SK-N-SH (cell line): ENCODE results near the gene DIPK1A. TPM values are rescaled to one million over a fixed set of nuclear protein-coding genes. Genes with fewer than 3 reads are reported as not detected.
A peak's percentile ranks its signal among the peaks of the same experiment; 100 is the strongest.

Source experiments
- CTCF ChIA-PET: fragments of 300-600, 350-600 bp; formaldehyde crosslinking; extraction: SDS; loops from one replicate; lab custom pipeline; 2021; lab: Yijun Ruan, JAX
- POLR2A ChIA-PET: fragments of 350-600 bp; sonication (Branson Sonifier 250); formaldehyde crosslinking; extraction: SDS; loops from one replicate; lab custom pipeline; 2020; ENCODE audit warnings: antibody characterized with exemption, inconsistent platforms; lab: Yijun Ruan, JAX
- DNase-seq: peaks from one replicate; pipeline ENCODE4 v3.0.0; 2012
- H2AFZ ChIP-seq: fragments of 200-600 bp; sonication (generic); 2 replicates; pipeline ENCODE4 v1.8.1; 2016; ENCODE audit warnings: antibody characterized with exemption, mild to moderate bottlenecking, low read depth
- H3F3A ChIP-seq: fragments of 200-600 bp; sonication (generic); replicated peaks from 2 replicates; pipeline ENCODE3; 2016; ENCODE audit warnings: antibody characterized with exemption, mild to moderate bottlenecking; ENCODE audit not compliant: insufficient read depth
- H3K27ac ChIP-seq, 2 experiments: fragments of 200-500 bp in 1 of 2; fragments of 200-600 bp in 1 of 2; sonication (Bioruptor generic) in 1 of 2; sonication (generic), shearing (Covaris generic) in 1 of 2; 2 replicates each; pipeline versions ENCODE4 v1.5.1 to v1.6.1; 2014 to 2016; ENCODE audit warnings: low read depth in 2 of 2, inconsistent platforms in 1 of 2, low read length in 1 of 2, mild to moderate bottlenecking in 1 of 2, mixed read lengths in 1 of 2
- H3K27me3 ChIP-seq: fragments of 200-600 bp; sonication (generic), shearing (Covaris generic); 2 replicates; pipeline ENCODE4 v1.6.1; 2016; ENCODE audit warnings: mixed run types; ENCODE audit not compliant: insufficient read depth
- H3K36me3 ChIP-seq, 2 experiments: fragments of 200-500 bp in 1 of 2; fragments of 200-600 bp in 1 of 2; sonication (Bioruptor generic) in 1 of 2; sonication (generic) in 1 of 2; replicated peaks in 1 of 2; 2 replicates each; pipeline versions ENCODE3 to v1.5.1; 2014 to 2016; ENCODE audit warnings: low read length in 1 of 2, mild to moderate bottlenecking in 1 of 2; ENCODE audit not compliant: insufficient read depth in 2 of 2, control insufficient read depth in 1 of 2
- H3K4me1 ChIP-seq, 2 experiments: fragments of 200-500 bp in 1 of 2; fragments of 200-600 bp in 1 of 2; sonication (Bioruptor generic) in 1 of 2; sonication (generic), shearing (Covaris generic) in 1 of 2; 2 replicates each; pipeline versions ENCODE4 v1.5.1 to v1.6.1; 2014 to 2016; ENCODE audit warnings: low read depth in 1 of 2, low read length in 1 of 2, mixed run types in 1 of 2; ENCODE audit not compliant: insufficient read depth in 2 of 2, control insufficient read depth in 1 of 2
- H3K4me2 ChIP-seq: fragments of 200-600 bp; sonication (generic), shearing (Covaris generic); 2 replicates; pipeline ENCODE4 v1.6.1; 2017; ENCODE audit warnings: mixed run types
- H3K4me3 ChIP-seq, 2 experiments: fragments of 200-500 bp in 1 of 2; fragments of 200-600 bp in 1 of 2; sonication (Bioruptor generic) in 1 of 2; sonication (generic), shearing (Covaris generic) in 1 of 2; 2 replicates each; pipeline versions ENCODE4 v1.5.1 to v1.8.1; 2014 to 2016; ENCODE audit warnings: low read depth in 2 of 2, inconsistent platforms in 1 of 2, low read length in 1 of 2, mild to moderate bottlenecking in 1 of 2, mixed read lengths in 1 of 2, moderate library complexity in 1 of 2
- H3K79me2 ChIP-seq: fragments of 200-600 bp; sonication (generic); 2 replicates; pipeline ENCODE4 v1.8.1; 2017; ENCODE audit warnings: mild to moderate bottlenecking; ENCODE audit not compliant: insufficient read depth
- H3K9ac ChIP-seq: fragments of 200-600 bp; sonication (generic); 2 replicates; pipeline ENCODE4 v1.6.1; 2017; ENCODE audit warnings: mixed run types
- H3K9me2 ChIP-seq: fragments of 200-600 bp; sonication (generic); 2 replicates; pipeline ENCODE4 v1.6.1; 2017; ENCODE audit warnings: mixed run types
- H3K9me3 ChIP-seq: fragments of 200-600 bp; sonication (generic); 2 replicates; pipeline ENCODE4 v1.6.1; 2017; ENCODE audit warnings: mixed run types, mild to moderate bottlenecking, moderate library complexity
- H4K20me1 ChIP-seq: fragments of 200-600 bp; sonication (generic); 2 replicates; pipeline ENCODE4 v1.6.1; 2017; ENCODE audit warnings: mild to moderate bottlenecking, mixed run types; ENCODE audit not compliant: insufficient read depth
- ELF1 ChIP-seq: IDR thresholded peaks from 2 replicates; pipeline ENCODE4 v1.4.0; 2012
- EP300 ChIP-seq, 2 experiments: IDR thresholded peaks; 2 replicates each; pipeline versions ENCODE4 v1.4.0 to v1.6.1; 2012; ENCODE audit warnings: borderline replicate concordance in 1 of 2, low read depth in 1 of 2, low read length in 1 of 2
- FOXM1 ChIP-seq: IDR thresholded peaks from 2 replicates; pipeline ENCODE4 v1.4.0; 2012; ENCODE audit warnings: low read depth, mild to moderate bottlenecking
- GABPA ChIP-seq: IDR thresholded peaks from 2 replicates; pipeline ENCODE4 v1.4.0; 2012; ENCODE audit warnings: low read depth, mild to moderate bottlenecking
- JUND ChIP-seq: IDR thresholded peaks from 2 replicates; pipeline ENCODE4 v1.4.0; 2012
- NFIC ChIP-seq: IDR thresholded peaks from 2 replicates; pipeline ENCODE4 v1.4.0; 2012; ENCODE audit warnings: borderline replicate concordance
- NRF1 ChIP-seq: IDR thresholded peaks from 2 replicates; pipeline ENCODE4 v1.6.1; 2012; ENCODE audit warnings: low read depth, mild to moderate bottlenecking, low read length
- POLR2AphosphoS5 ChIP-seq: IDR thresholded peaks from 2 replicates; pipeline ENCODE4 v1.6.1; 2012; ENCODE audit warnings: low read depth, low read length
- RAD21 ChIP-seq: IDR thresholded peaks from 2 replicates; pipeline ENCODE4 v1.6.1; 2012; ENCODE audit warnings: mild to moderate bottlenecking, low read length
- RXRA ChIP-seq: IDR thresholded peaks from 2 replicates; pipeline ENCODE4 v1.4.0; 2012; ENCODE audit warnings: low read depth, mild to moderate bottlenecking, borderline replicate concordance
- SIN3A ChIP-seq: IDR thresholded peaks from 2 replicates; pipeline ENCODE4 v1.6.1; 2012; ENCODE audit warnings: low read depth, mild to moderate bottlenecking, low read length, moderate library complexity, borderline replicate concordance
- SMC3 ChIP-seq: IDR thresholded peaks from 2 replicates; pipeline ENCODE4 v1.6.1; 2012; ENCODE audit warnings: low read depth, low read length, improper control_type of control experiment
- TAF1 ChIP-seq: IDR thresholded peaks from 2 replicates; pipeline ENCODE4 v1.6.1; 2012; ENCODE audit warnings: low read depth, mild to moderate bottlenecking, low read length, moderate library complexity, borderline replicate concordance
- TCF12 ChIP-seq: IDR thresholded peaks from 2 replicates; pipeline ENCODE4 v1.4.0; 2012
- YY1 ChIP-seq: IDR thresholded peaks from 2 replicates; pipeline ENCODE4 v1.4.0; 2012; ENCODE audit warnings: low read depth, mild to moderate bottlenecking
- WGBS: methylation state at CpG from one replicate; pipeline ENCODE4 v1.1.6; 2017; ENCODE audit warnings: low lambda C conversion rate; 5-methylcytosine and 5-hydroxymethylcytosine counted together
- polyA plus RNA-seq, 3 experiments: library from polyadenylated mRNA; depleted of rRNA; stranded (reverse); fragments of >200 nt; gene quantifications; 2 replicates each; pipeline ENCODE4 v1.2.3, GENCODE V29; 2012
- TF ChIP-seq, protein P1 (sequence below): IDR thresholded peaks from 2 replicates; pipeline ENCODE4 v1.4.0; 2012; ENCODE audit warnings: low read depth, borderline replicate concordance
- TF ChIP-seq, protein P2 (sequence below): IDR thresholded peaks from 2 replicates; pipeline ENCODE4 v1.4.0; 2012; ENCODE audit warnings: low read depth

DIPK1A gene
- polyA plus RNA-seq, 1 of the 3 experiments (the other 2 are of a cell fraction) = 3.4 TPM

DNA sequence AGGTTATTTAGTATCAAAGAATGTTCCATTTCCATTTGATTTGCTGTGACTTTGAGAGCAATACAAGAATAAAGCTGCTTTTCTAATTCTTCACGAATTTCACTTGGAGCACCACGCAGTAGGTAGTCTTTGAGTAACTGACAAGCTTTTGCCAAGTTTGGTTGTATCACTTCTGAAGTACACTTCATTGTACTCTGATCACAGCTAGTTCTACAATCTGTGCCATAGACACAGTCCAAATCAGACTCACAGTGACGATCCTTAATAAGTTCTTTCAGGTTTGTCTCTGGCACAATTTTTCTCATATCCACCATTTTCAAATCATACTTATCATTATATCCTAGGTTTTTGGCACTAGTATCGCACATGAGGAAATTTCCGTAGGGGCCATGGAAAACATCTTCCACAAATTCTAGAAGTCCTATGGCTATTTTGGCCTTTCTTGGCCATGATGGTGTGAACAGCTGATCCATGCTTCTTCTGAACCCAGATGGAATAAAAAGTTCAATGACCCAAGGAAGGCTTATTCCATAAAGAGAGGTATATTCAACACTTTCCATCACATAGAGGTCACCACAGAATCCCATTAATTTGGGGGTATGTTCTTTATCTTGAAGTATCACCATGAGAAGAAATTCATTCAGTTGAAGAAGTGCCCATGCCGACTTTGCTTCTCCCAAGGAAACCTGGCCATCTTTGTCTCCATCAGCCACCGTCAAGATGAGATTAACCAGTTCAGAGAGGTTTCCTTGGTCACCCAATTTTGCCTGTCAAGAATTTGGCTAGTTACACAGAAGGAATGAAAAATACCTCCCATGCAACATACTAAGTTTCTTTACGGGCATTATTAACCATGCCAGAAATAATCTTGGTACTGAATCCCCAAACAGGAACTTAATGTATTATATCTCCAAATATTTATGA, 117.6 kb downstream of the DIPK1A start:
- H3K27me3 ChIP-seq = no peaks in the 10 kb centered on the region
- TF ChIP-seq, protein P1, sequence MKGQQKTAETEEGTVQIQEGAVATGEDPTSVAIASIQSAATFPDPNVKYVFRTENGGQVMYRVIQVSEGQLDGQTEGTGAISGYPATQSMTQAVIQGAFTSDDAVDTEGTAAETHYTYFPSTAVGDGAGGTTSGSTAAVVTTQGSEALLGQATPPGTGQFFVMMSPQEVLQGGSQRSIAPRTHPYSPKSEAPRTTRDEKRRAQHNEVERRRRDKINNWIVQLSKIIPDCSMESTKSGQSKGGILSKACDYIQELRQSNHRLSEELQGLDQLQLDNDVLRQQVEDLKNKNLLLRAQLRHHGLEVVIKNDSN = no peak
- TF ChIP-seq, protein P2, sequence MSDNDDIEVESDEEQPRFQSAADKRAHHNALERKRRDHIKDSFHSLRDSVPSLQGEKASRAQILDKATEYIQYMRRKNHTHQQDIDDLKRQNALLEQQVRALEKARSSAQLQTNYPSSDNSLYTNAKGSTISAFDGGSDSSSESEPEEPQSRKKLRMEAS = no peak
- TF ChIP-seq FOXM1 (no peak), GABPA (no peak), RAD21 (no peak), SMC3 (no peak), YY1 (no peak), TAF1 (no peak), EP300 (IDR thresholded peaks at IDR 0.05; ENCODE audit: borderline replicate concordance in 1 of 2, low read depth in 1 of 2, low read length in 1 of 2) (no peak), NFIC (no peak), NRF1 (no peak), ELF1 (no peak), POLR2AphosphoS5 (no peak; the same call in none of the 2 replicates), JUND (no peak), TCF12 (no peak), SIN3A (no peak)
- 97% methylated on average over 8 of the region's 8 CpGs for WGBS
- no peak for DNase-seq
- H4K20me1 ChIP-seq = peaks cover 26% of the 10 kb centered on the region
- H3K36me3 ChIP-seq = peaks cover 54 to 57% of the 10 kb centered on the region in 2 experiments
- no peak overlapping the region for H3K27ac ChIP-seq
- H3K9me2 ChIP-seq = no peaks in the 10 kb centered on the region
- no peak overlapping the region for H3K4me2 ChIP-seq
- H3K4me3 ChIP-seq = no peak overlapping the region
- peaks cover 52% of the 10 kb centered on the region for H3F3A ChIP-seq
- H3K9me3 ChIP-seq = no peaks in the 10 kb centered on the region
- POLR2A ChIA-PET = no interaction called here
- peaks cover 20% of the 10 kb centered on the region for H3K79me2 ChIP-seq
- no peak overlapping the region for H2AFZ ChIP-seq
- CTCF ChIA-PET = interaction anchor here (0.7 to 2.5 kb wide), 5 partner anchors 12 to 150 kb away, joined by 3 to 10 read pairs (median 4); partner anchors contain the start of gene RPL5
- H3K4me1 ChIP-seq = peaks cover 0 to 3% of the 10 kb centered on the region in 2 experiments; a peak in 1 of 4 replicates
- H3K9ac ChIP-seq = no peak overlapping the region

DNA sequence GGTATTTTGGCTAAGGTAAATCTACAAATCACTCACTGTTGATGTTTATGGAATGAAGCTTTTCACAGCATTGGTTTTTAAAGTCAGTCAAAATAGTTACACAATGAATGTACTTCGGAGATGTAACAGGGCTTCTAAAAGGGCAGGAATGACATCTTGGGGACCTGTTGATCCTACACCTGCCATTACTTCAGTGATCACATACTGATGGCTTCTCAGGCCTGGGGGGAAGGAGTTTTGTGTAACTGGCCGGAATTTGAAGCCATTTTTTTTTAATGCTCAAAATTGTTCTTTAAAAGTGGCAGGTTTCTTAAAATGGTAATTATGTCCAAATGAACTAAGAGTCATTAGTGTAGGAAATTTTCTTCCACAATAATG, 118.2 kb downstream of the DIPK1A start:
- no peak overlapping the region for H3K27ac ChIP-seq
- H3K27me3 ChIP-seq = no peaks in the 10 kb centered on the region
- no peak for DNase-seq
- H3K79me2 ChIP-seq = peaks cover 26% of the 10 kb centered on the region
- no peaks in the 10 kb centered on the region for H3K9me2 ChIP-seq
- no peak overlapping the region for H2AFZ ChIP-seq
- peaks cover 61 to 64% of the 10 kb centered on the region in 2 experiments for H3K36me3 ChIP-seq
- no peaks in the 10 kb centered on the region for H3K9me3 ChIP-seq
- ChIA-PET CTCF (interaction anchor here (0.7 to 2.5 kb wide), 5 partner anchors 11 to 151 kb away, joined by 3 to 10 read pairs (median 4); partner anchors contain the start of gene RPL5), POLR2A (no interaction called here)
- H3K4me3 ChIP-seq = no peak overlapping the region
- peaks cover 0 to 2% of the 10 kb centered on the region in 2 experiments; a peak in 2 of 4 replicates for H3K4me1 ChIP-seq
- peaks cover 33% of the 10 kb centered on the region for H4K20me1 ChIP-seq
- TF ChIP-seq RXRA (no peak), JUND (0 out of 2 replicates have a peak, but pooled peaks have one; percentile 3)
- peaks cover 55% of the 10 kb centered on the region for H3F3A ChIP-seq
- no peak overlapping the region for H3K9ac ChIP-seq
- H3K4me2 ChIP-seq = no peak overlapping the region
- 45% methylated on average over 2 of the region's 2 CpGs for WGBS
